Nephron (organoid): ENCODE measurements around the gene YWHAQ.

Experiments used
- H3K27ac Mint-ChIP-seq, 3 experiments: 2 replicates each; pipeline ENCODE4 v1.8.0; 2020; ENCODE audit warnings: mixed read lengths in 3 of 3, mild to moderate bottlenecking in 2 of 3, moderate library complexity in 1 of 3
- H3K27me3 Mint-ChIP-seq: 2 replicates; pipeline ENCODE4 v1.8.0; 2021; ENCODE audit warnings: low read depth, mild to moderate bottlenecking, moderate library complexity, mixed read lengths
- H3K36me3 Mint-ChIP-seq: 2 replicates; pipeline ENCODE4 v1.8.0; 2020; ENCODE audit warnings: low read depth, mixed read lengths
- H3K4me1 Mint-ChIP-seq: 2 replicates; pipeline ENCODE4 v1.8.0; 2020; ENCODE audit warnings: mixed read lengths
- H3K4me3 Mint-ChIP-seq, 3 experiments: 2 replicates each; pipeline ENCODE4 v1.8.0; 2020; ENCODE audit warnings: mild to moderate bottlenecking in 3 of 3, mixed read lengths in 3 of 3, moderate library complexity in 2 of 3
- H3K9me3 Mint-ChIP-seq: 2 replicates; pipeline ENCODE4 v1.8.0; 2020; ENCODE audit warnings: mixed read lengths
- CTCF ChIP-seq, 3 experiments: fragments of 200-600 bp; sonication (generic); IDR thresholded peaks; one replicate each; pipeline ENCODE4 v1.5.0; 2021; ENCODE audit warnings: antibody characterized with exemption in 3 of 3; ENCODE audit not compliant: unreplicated experiment in 3 of 3

The YWHAQ gene

GRCh38 chr2:9654452-9655100, 23.8 kb upstream of the YWHAQ start:
- H3K4me1 Mint-ChIP-seq, result peaks cover 22% of the 10 kb centered on the region
- no peak overlapping the region for H3K4me3 Mint-ChIP-seq
- H3K9me3 Mint-ChIP-seq, result no peaks in the 10 kb centered on the region
- H3K36me3 Mint-ChIP-seq, result no peaks in the 10 kb centered on the region
- H3K27me3 Mint-ChIP-seq, result peaks cover 41% of the 10 kb centered on the region
- no peak overlapping the region for H3K27ac Mint-ChIP-seq
- no peak for TF ChIP-seq CTCF (IDR thresholded peaks at IDR 0.05; ENCODE audit: unreplicated experiment in 3 of 3)

GRCh38 chr2:9653485-9654271, 22.9 kb upstream of the YWHAQ start:
- TF ChIP-seq CTCF (IDR thresholded peaks at IDR 0.05; ENCODE audit: unreplicated experiment in 3 of 3), result no peak
- Mint-ChIP-seq H3K27me3 (peaks cover 42% of the 10 kb centered on the region), H3K4me1 (peaks cover 19% of the 10 kb centered on the region), H3K36me3 (no peaks in the 10 kb centered on the region), H3K4me3 (no peak overlapping the region), H3K9me3 (no peaks in the 10 kb centered on the region), H3K27ac (no peak overlapping the region)

GRCh38 chr2:9652898-9653479, 22.2 kb upstream of the YWHAQ start:
- Mint-ChIP-seq H3K9me3 (no peaks in the 10 kb centered on the region), H3K4me3 (no peak overlapping the region), H3K36me3 (no peaks in the 10 kb centered on the region), H3K27ac (no peak overlapping the region), H3K4me1 (peaks cover 14% of the 10 kb centered on the region), H3K27me3 (peaks cover 38% of the 10 kb centered on the region)
- no peak for TF ChIP-seq CTCF (IDR thresholded peaks at IDR 0.05; ENCODE audit: unreplicated experiment in 3 of 3)

- H3K9me3 Mint-ChIP-seq, result no peaks in the 10 kb centered on the region
- H3K36me3 Mint-ChIP-seq, result no peaks in the 10 kb centered on the region
- TF ChIP-seq CTCF (IDR thresholded peaks at IDR 0.05; ENCODE audit: unreplicated experiment in 3 of 3), result no peak
- peaks cover 31% of the 10 kb centered on the region for H3K27me3 Mint-ChIP-seq
- no peak overlapping the region for H3K27ac Mint-ChIP-seq
- H3K4me1 Mint-ChIP-seq, result peaks cover 8% of the 10 kb centered on the region
- H3K4me3 Mint-ChIP-seq, result no peak overlapping the region
Measured at GRCh38 chr2:9652267-9652666, 21.5 kb upstream of the YWHAQ start.

- no peak for TF ChIP-seq CTCF (IDR thresholded peaks at IDR 0.05; ENCODE audit: unreplicated experiment in 3 of 3)
- peaks cover 28% of the 10 kb centered on the region for H3K27me3 Mint-ChIP-seq
- H3K9me3 Mint-ChIP-seq, result no peaks in the 10 kb centered on the region
- no peaks in the 10 kb centered on the region for H3K36me3 Mint-ChIP-seq
- H3K4me3 Mint-ChIP-seq, result no peak overlapping the region
- no peak overlapping the region for H3K27ac Mint-ChIP-seq
- peaks cover 8% of the 10 kb centered on the region for H3K4me1 Mint-ChIP-seq
Measured at GRCh38 chr2:9650119-9650821, 19.5 kb upstream of the YWHAQ start.
